HFFc6 (cell line): ENCODE results near the gene CORO7. TPM values are rescaled to one million over a fixed set of nuclear protein-coding genes. Genes with fewer than 3 reads are reported as not detected.
A peak's percentile ranks its signal among the peaks of the same experiment; 100 is the strongest.

ENCODE experiments used
- DNase-seq: peaks from one replicate; pipeline ENCODE4 v3.0.0-alpha.2; 2018
- H3K27ac Mint-ChIP-seq: 2 replicates; pipeline ENCODE4 v1.8.0; 2020; ENCODE audit warnings: mild to moderate bottlenecking, mixed read lengths
- H3K27me3 Mint-ChIP-seq: 2 replicates; pipeline ENCODE4 v1.8.0; 2021; ENCODE audit warnings: mild to moderate bottlenecking, moderate library complexity, mixed read lengths; ENCODE audit not compliant: insufficient read depth
- H3K36me3 Mint-ChIP-seq: 2 replicates; pipeline ENCODE4 v1.8.0; 2021; ENCODE audit warnings: low read depth, mixed read lengths
- H3K4me1 Mint-ChIP-seq: 2 replicates; pipeline ENCODE4 v1.8.0; 2020; ENCODE audit warnings: low read depth, mixed read lengths
- H3K4me3 Mint-ChIP-seq: 2 replicates; pipeline ENCODE4 v1.8.0; 2020; ENCODE audit warnings: mild to moderate bottlenecking, moderate library complexity, mixed read lengths
- H3K9me3 Mint-ChIP-seq: 2 replicates; pipeline ENCODE4 v1.8.0; 2020; ENCODE audit warnings: mild to moderate bottlenecking, mixed read lengths
- CTCF ChIP-seq: fragments of 200-600 bp; sonication (generic); IDR thresholded peaks from 2 replicates; pipeline ENCODE4 v1.5.0; 2021; ENCODE audit warnings: antibody characterized with exemption, mild to moderate bottlenecking
- total RNA-seq, 6 experiments: library from RNA; stranded (reverse); fragmentation: NEBNext Ultra II Directional; extraction: Animal tissue kit (Norgen Biotek cat#: 25700); gene quantifications; 2 replicates in 1 of 6; 3 replicates in 5 of 6; pipeline ENCODE4 v1.2.3, GENCODE V29; 2021

Gene CORO7
- total RNA-seq, 6 experiments from 2014 or later, result 12.1 to 20.9 (median 17.2) TPM

GRCh38 chr16:4350365-4350786, 66.0 kb downstream of the CORO7 start:
- H3K9me3 Mint-ChIP-seq, result no peaks in the 10 kb centered on the region
- peaks cover 2% of the 10 kb centered on the region; the same call in 1 of the 2 replicates for H3K27me3 Mint-ChIP-seq
- H3K27ac Mint-ChIP-seq, result peak overlapping the region; percentile 81
- H3K36me3 Mint-ChIP-seq, result no peaks in the 10 kb centered on the region; the same call in 1 of the 2 replicates
- peaks cover 30% of the 10 kb centered on the region for H3K4me1 Mint-ChIP-seq
- DNase-seq, result no peak
- peak overlapping the region; percentile 98 for H3K4me3 Mint-ChIP-seq
- TF ChIP-seq CTCF, result no peak

- no peaks in the 10 kb centered on the region; the same call in 1 of the 2 replicates for H3K36me3 Mint-ChIP-seq
- peak overlapping the region; percentile 26; the same call in 1 of the 2 replicates for H3K4me3 Mint-ChIP-seq
- TF ChIP-seq CTCF, result no peak
- H3K27me3 Mint-ChIP-seq, result peaks cover 2% of the 10 kb centered on the region; the same call in 1 of the 2 replicates
- DNase-seq, result no peak
- no peak overlapping the region for H3K27ac Mint-ChIP-seq
- H3K9me3 Mint-ChIP-seq, result no peaks in the 10 kb centered on the region
- peaks cover 30% of the 10 kb centered on the region for H3K4me1 Mint-ChIP-seq
Observed at GRCh38 chr16:4349332-4349731, 67.1 kb downstream of the CORO7 start.

- no peaks in the 10 kb centered on the region for H3K9me3 Mint-ChIP-seq
- H3K27me3 Mint-ChIP-seq, result peaks cover 2% of the 10 kb centered on the region; the same call in 1 of the 2 replicates
- no peak for TF ChIP-seq CTCF
- no peak for DNase-seq
- H3K36me3 Mint-ChIP-seq, result no peaks in the 10 kb centered on the region; the same call in 1 of the 2 replicates
- H3K4me1 Mint-ChIP-seq, result peaks cover 21% of the 10 kb centered on the region
- H3K27ac Mint-ChIP-seq, result peak overlapping the region; percentile 18
- H3K4me3 Mint-ChIP-seq, result no peak overlapping the region; the same call in 1 of the 2 replicates
Observed at GRCh38 chr16:4347765-4348509, 68.5 kb downstream of the CORO7 start.

GRCh38 chr16:4347010-4347409, 69.4 kb downstream of the CORO7 start:
- Mint-ChIP-seq H3K4me1 (peaks cover 16% of the 10 kb centered on the region), H3K27ac (peak overlapping the region; percentile 48; the same call in 1 of the 2 replicates), H3K4me3 (no peak overlapping the region; the same call in 1 of the 2 replicates), H3K27me3 (peaks cover 2% of the 10 kb centered on the region; the same call in 1 of the 2 replicates), H3K9me3 (no peaks in the 10 kb centered on the region), H3K36me3 (no peaks in the 10 kb centered on the region; the same call in 1 of the 2 replicates)
- DNase-seq, result no peak
- TF ChIP-seq CTCF, result no peak

GRCh38 chr16:4345836-4346781, 70.3 kb downstream of the CORO7 start:
- H3K36me3 Mint-ChIP-seq, result no peaks in the 10 kb centered on the region; the same call in 1 of the 2 replicates
- H3K4me3 Mint-ChIP-seq, result no peak overlapping the region
- peaks cover 9% of the 10 kb centered on the region for H3K4me1 Mint-ChIP-seq
- H3K9me3 Mint-ChIP-seq, result no peaks in the 10 kb centered on the region
- H3K27me3 Mint-ChIP-seq, result peaks cover 6% of the 10 kb centered on the region; the same call in 1 of the 2 replicates
- no peak for DNase-seq
- TF ChIP-seq CTCF, result no peak
- no peak overlapping the region for H3K27ac Mint-ChIP-seq
